Measurements from ENCODE around the gene RASA3. TPM values are rescaled to one million over a fixed set of nuclear protein-coding genes. Genes with fewer than 3 reads are reported as not detected.

RASA3 gene
- total RNA-seq, 1 donor from 2014 or later: 41.1 TPM

- Histone ChIP-seq H3K4me2 (ENCODE audit: low read length) (no peak overlapping the region), H3K4me1 (ENCODE audit: insufficient read depth, low read length) (peaks cover 4% of the 10 kb centered on the region), H3K36me3 (ENCODE audit: insufficient read depth, low read length) (peaks cover 4% of the 10 kb centered on the region), H3K27ac (ENCODE audit: low read depth, low read length) (no peak overlapping the region), H3K9ac (ENCODE audit: low read length) (no peak overlapping the region), H2AFZ (ENCODE audit: low read depth, low read length) (no peak overlapping the region), H3K9me3 (ENCODE audit: insufficient read depth, low read depth, low read length) (no peaks in the 10 kb centered on the region), H3K27me3 (ENCODE audit: insufficient read depth, low read length) (no peaks in the 10 kb centered on the region), H3K79me2 (ENCODE audit: insufficient read depth, low read length) (no peaks in the 10 kb centered on the region), H3K4me3 (ENCODE audit: insufficient read depth, low read depth, low read length) (no peak overlapping the region), H4K20me1 (ENCODE audit: insufficient read depth, low read length) (peaks cover 5% of the 10 kb centered on the region)
- Mint-ChIP-seq H3K27me3 (ENCODE audit: low read depth, unreplicated experiment) (no peaks in the 10 kb centered on the region), H3K9me3 (ENCODE audit: unreplicated experiment) (peaks cover 2% of the 10 kb centered on the region), H3K4me1 (ENCODE audit: low read depth, unreplicated experiment) (no peaks in the 10 kb centered on the region), H3K36me3 (ENCODE audit: low read depth, unreplicated experiment) (peaks cover 26% of the 10 kb centered on the region), H3K27ac (ENCODE audit: unreplicated experiment) (no peak overlapping the region), H3K4me3 (ENCODE audit: unreplicated experiment) (no peak overlapping the region)
- FAIRE-seq: no peak
- TF ChIP-seq CTCF (IDR thresholded peaks at IDR 0.05; ENCODE audit: insufficient read depth, low read depth, low read length) (no peak), EZH2 (IDR thresholded peaks at IDR 0.05; ENCODE audit: insufficient read depth, low read length) (no peak)
- DNase-seq (ENCODE audit: low read depth): no peak
These were observed 166.2 kb downstream of the RASA3 start for GRCh38 chr13:113965968-113966884.

DNA sequence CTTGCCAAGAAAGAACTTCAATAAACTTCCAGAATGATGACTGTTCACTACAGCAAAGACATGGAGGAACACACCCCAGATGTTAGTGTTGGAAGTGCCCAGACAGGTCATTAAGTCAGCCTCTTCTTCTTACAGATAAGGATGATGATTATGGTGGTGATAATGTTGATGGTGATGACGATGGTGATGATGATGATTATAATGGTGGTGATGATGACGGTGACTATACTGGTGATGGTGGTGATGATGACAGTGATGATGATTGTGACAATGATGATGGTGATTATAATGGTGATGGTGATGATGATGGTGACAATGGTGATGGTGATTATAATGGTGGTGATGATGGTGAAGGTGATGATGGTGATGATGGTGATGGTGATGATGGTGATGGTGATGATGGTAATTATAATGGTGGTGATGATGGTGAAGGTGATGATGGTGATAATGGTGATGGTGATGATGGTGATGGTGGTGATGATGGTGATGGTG, 167.0 kb downstream of the RASA3 start:
- Histone ChIP-seq H3K27me3 (ENCODE audit: insufficient read depth, low read length) (no peaks in the 10 kb centered on the region), H3K36me3 (ENCODE audit: insufficient read depth, low read length) (peaks cover 6% of the 10 kb centered on the region), H3K9me3 (ENCODE audit: insufficient read depth, low read depth, low read length) (peaks cover 2% of the 10 kb centered on the region), H3K4me2 (ENCODE audit: low read length) (no peak overlapping the region), H2AFZ (ENCODE audit: low read depth, low read length) (no peak overlapping the region), H4K20me1 (ENCODE audit: insufficient read depth, low read length) (peaks cover 2% of the 10 kb centered on the region), H3K79me2 (ENCODE audit: insufficient read depth, low read length) (no peaks in the 10 kb centered on the region), H3K27ac (ENCODE audit: low read depth, low read length) (no peak overlapping the region), H3K4me1 (ENCODE audit: insufficient read depth, low read length) (no peaks in the 10 kb centered on the region), H3K4me3 (ENCODE audit: insufficient read depth, low read depth, low read length) (no peak overlapping the region), H3K9ac (ENCODE audit: low read length) (no peak overlapping the region)
- Mint-ChIP-seq H3K36me3 (ENCODE audit: low read depth, unreplicated experiment) (peaks cover 24% of the 10 kb centered on the region), H3K4me1 (ENCODE audit: low read depth, unreplicated experiment) (no peaks in the 10 kb centered on the region), H3K4me3 (ENCODE audit: unreplicated experiment) (no peak overlapping the region), H3K9me3 (ENCODE audit: unreplicated experiment) (peaks cover 5% of the 10 kb centered on the region), H3K27ac (ENCODE audit: unreplicated experiment) (no peak overlapping the region), H3K27me3 (ENCODE audit: low read depth, unreplicated experiment) (no peaks in the 10 kb centered on the region)
- no peak for FAIRE-seq
- no peak for DNase-seq (ENCODE audit: low read depth)
- TF ChIP-seq CTCF (IDR thresholded peaks at IDR 0.05; ENCODE audit: insufficient read depth, low read depth, low read length) (no peak), EZH2 (IDR thresholded peaks at IDR 0.05; ENCODE audit: insufficient read depth, low read length) (no peak)

Measured in astrocyte (in vitro differentiated cells and primary cell).